ENCODE results near the gene RPAP3. TPM values are rescaled to one million over a fixed set of nuclear protein-coding genes. Genes with fewer than 3 reads are reported as not detected.

RPAP3 gene
- total RNA-seq, 4 donors from 2014 or later, result 17.9 to 24.9 (median 21.4) TPM

DNA sequence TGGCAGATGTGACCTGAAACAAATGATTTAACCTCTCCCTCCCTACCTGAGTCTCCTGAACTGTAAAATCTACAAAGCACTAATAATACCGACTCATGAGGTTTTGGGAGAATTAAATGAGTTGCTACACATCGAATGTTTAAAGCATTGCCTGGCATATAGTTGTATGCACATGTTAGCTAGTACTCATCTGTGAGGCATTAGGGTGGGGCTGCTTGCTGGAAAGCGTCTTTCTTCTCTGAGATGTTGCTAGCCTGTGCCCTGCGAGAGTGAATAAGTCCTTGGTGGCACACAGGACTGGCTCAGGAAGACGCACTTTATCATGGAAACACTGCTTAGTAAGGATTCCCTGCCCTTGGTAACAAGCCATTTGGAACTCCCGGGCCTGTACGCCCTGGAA, 46.7 kb upstream of the RPAP3 start:
- TF ChIP-seq, protein P1, sequence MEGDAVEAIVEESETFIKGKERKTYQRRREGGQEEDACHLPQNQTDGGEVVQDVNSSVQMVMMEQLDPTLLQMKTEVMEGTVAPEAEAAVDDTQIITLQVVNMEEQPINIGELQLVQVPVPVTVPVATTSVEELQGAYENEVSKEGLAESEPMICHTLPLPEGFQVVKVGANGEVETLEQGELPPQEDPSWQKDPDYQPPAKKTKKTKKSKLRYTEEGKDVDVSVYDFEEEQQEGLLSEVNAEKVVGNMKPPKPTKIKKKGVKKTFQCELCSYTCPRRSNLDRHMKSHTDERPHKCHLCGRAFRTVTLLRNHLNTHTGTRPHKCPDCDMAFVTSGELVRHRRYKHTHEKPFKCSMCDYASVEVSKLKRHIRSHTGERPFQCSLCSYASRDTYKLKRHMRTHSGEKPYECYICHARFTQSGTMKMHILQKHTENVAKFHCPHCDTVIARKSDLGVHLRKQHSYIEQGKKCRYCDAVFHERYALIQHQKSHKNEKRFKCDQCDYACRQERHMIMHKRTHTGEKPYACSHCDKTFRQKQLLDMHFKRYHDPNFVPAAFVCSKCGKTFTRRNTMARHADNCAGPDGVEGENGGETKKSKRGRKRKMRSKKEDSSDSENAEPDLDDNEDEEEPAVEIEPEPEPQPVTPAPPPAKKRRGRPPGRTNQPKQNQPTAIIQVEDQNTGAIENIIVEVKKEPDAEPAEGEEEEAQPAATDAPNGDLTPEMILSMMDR (IDR thresholded peaks at IDR 0.05), result no peak
- TF ChIP-seq POLR2A (IDR thresholded peaks at IDR 0.05), result no peak
- Histone ChIP-seq H3K27me3 (no peaks in the 10 kb centered on the region), H3K27ac (peak overlapping the region in 2 of 3 donors; percentile 94 to 95), H3K4me1 (peaks cover 53 to 55% of the 10 kb centered on the region in 2 donors), H3K4me3 (replicated peaks in 1 of 3) (no peak overlapping the region), H3K9me3 (no peaks in the 10 kb centered on the region), H3K36me3 (peaks cover 33 to 40% of the 10 kb centered on the region in 2 donors)
- intact Hi-C loops (cut with DNase I), result no loop called here
- 82 to 89% methylated on average over 7 of the region's 7 CpGs for WGBS, 2 donors
- DNase-seq, result no peak

DNA sequence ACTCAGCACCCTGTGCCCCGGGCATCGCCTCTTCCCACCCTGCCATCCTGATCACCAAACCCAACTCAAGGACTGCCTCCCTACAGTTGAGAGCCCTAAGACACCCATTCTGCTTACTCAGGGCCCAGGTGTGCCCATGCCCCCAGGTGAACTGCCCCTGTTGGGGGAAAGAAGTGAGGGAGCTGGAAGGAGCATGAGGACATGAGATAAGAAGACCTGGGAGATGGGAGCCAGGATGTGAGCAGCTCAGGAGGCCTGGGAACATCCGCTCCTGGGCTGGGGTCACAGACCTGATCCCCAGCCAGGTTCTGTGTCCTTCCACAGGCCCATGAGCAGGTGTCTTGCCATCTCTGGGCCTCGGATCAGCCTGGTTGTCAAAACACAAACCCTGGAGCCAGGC, 46.3 kb upstream of the RPAP3 start:
- TF ChIP-seq, protein P1 (IDR thresholded peaks at IDR 0.05), result no peak
- no peak for TF ChIP-seq POLR2A (IDR thresholded peaks at IDR 0.05)
- H3K4me1 ChIP-seq, result peaks cover 49 to 51% of the 10 kb centered on the region in 2 donors
- intact Hi-C loops (cut with DNase I), result no loop called here
- WGBS, 2 donors, result 87 to 93% methylated on average over 3 to 4 of the region's 4 CpGs
- no peaks in the 10 kb centered on the region for H3K27me3 ChIP-seq
- H3K4me3 ChIP-seq (replicated peaks in 1 of 3), result no peak overlapping the region
- peaks cover 38 to 44% of the 10 kb centered on the region in 2 donors for H3K36me3 ChIP-seq
- H3K27ac ChIP-seq, result peak overlapping the region in 2 of 3 donors; percentile 94 to 95
- DNase-seq, result no peak
- no peaks in the 10 kb centered on the region for H3K9me3 ChIP-seq

DNA sequence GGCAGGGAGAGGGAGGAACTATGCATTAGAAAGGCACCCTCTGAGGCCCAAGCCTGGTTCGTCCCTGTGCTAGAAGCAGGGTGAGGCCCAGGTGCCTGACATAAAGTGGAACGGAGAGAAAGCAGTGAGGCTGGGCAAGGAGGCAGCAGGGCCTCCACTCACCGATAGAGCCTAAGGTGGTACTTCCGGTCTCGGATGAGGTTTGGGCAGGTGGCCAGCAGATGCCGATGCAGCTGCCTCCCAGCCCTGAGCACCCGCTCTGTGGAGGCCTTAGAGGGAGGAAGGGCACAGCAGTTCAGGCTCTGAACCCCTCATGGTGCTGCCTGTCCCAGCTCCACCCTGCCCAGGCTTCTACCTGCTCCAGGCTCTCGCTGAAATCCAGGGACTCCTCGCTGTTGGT, 45.7 kb upstream of the RPAP3 start:
- no peak for TF ChIP-seq POLR2A (IDR thresholded peaks at IDR 0.05)
- TF ChIP-seq, protein P1 (IDR thresholded peaks at IDR 0.05), result no peak
- H3K27ac ChIP-seq, result peak overlapping the region in 1 of 3 donors; percentile 94
- intact Hi-C loops (cut with DNase I), result no loop called here
- peaks cover 43 to 50% of the 10 kb centered on the region in 2 donors for H3K36me3 ChIP-seq
- H3K4me1 ChIP-seq, result peaks cover 44 to 46% of the 10 kb centered on the region in 2 donors
- H3K4me3 ChIP-seq (replicated peaks in 1 of 3), result no peak overlapping the region
- 81 to 89% methylated on average over 9 of the region's 9 CpGs for WGBS, 2 donors
- H3K27me3 ChIP-seq, result no peaks in the 10 kb centered on the region
- DNase-seq, result no peak
- no peaks in the 10 kb centered on the region for H3K9me3 ChIP-seq

DNA sequence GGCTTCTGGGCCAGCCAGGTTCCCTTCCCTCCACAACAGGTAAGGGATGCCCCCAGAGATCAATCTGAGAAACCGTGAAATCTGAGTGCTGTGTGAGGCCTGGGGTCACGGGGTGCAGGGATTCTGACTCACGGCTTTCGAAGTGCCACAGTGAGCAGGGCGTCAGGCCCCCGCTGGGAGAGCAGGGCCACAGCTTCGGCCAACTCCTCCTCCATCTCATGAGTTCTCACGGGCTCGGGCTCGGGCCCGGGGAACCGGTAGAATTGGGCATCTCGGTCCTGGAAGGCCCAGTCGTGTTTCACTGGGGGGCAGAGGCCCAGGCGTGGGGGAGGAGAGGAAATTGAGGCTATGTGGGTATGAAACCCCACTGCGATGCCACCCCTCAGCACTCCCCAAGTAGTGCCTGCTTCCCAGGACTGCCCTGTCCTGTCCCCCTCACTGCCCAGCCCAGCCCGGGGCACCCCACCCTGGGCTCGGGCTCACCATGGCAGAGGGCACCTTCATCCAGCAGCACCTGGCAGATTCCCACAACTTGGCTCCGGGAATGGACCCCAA, 45.2 kb upstream of the RPAP3 start:
- peaks cover 45 to 53% of the 10 kb centered on the region in 2 donors for H3K36me3 ChIP-seq
- WGBS, 2 donors, result 90 to 95% methylated on average over 19 of the region's 19 CpGs
- intact Hi-C loops (cut with DNase I), result no loop called here
- no peaks in the 10 kb centered on the region for H3K9me3 ChIP-seq
- TF ChIP-seq, protein P1 (IDR thresholded peaks at IDR 0.05), result no peak
- no peak for TF ChIP-seq POLR2A (IDR thresholded peaks at IDR 0.05)
- H3K27ac ChIP-seq, result peak overlapping the region in 1 of 3 donors; percentile 94
- no peaks in the 10 kb centered on the region for H3K27me3 ChIP-seq
- DNase-seq, result no peak
- H3K4me3 ChIP-seq (replicated peaks in 1 of 3), result no peak overlapping the region
- H3K4me1 ChIP-seq, result peaks cover 41 to 45% of the 10 kb centered on the region in 2 donors

DNA sequence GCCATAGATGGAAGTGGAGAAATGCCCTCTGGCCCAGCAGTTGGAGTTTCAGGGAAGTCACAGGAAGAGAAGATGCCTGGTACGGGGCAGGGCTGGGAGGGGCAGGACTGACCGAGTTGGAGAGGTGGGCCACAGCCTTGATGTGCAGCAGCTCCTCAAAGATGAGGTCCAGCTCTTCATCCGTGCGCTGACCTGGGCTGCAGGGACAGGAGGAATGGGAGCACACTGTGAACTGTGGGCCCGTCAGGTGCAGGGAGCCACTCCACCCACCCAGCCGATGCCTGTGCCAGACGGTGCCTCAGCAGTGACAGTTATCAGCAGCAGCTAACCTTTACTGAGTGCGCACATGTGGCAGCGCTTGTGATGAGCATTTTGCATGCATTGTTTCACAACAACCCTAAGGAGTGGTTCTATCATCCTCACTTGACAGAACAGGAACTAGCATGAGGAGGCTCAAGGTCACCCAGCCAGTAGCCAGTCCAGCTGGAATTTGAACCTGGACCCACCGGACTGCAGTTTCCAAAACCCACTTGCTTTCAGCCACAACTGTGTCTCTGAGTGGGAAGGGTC, 44.5 kb upstream of the RPAP3 start:
- peak overlapping the region in 1 of 3 donors; percentile 10 for H3K27ac ChIP-seq
- no peak overlapping the region for H3K4me3 ChIP-seq (replicated peaks in 1 of 3)
- H3K4me1 ChIP-seq, result peaks cover 40 to 45% of the 10 kb centered on the region in 2 donors
- H3K9me3 ChIP-seq, result no peaks in the 10 kb centered on the region
- no peaks in the 10 kb centered on the region for H3K27me3 ChIP-seq
- DNase-seq, result no peak
- 91 to 97% methylated on average over 9 to 10 of the region's 10 CpGs for WGBS, 2 donors
- no peak for TF ChIP-seq POLR2A (IDR thresholded peaks at IDR 0.05)
- TF ChIP-seq, protein P1 (IDR thresholded peaks at IDR 0.05), result no peak
- intact Hi-C loops (cut with DNase I), result no loop called here
- H3K36me3 ChIP-seq, result peaks cover 45 to 53% of the 10 kb centered on the region in 2 donors
